GM19397 (cell line): ENCODE results near the gene EIF2B4.

ENCODE experiments used
- ATAC-seq: cut with Tn5 transposase; IDR thresholded peaks from one replicate; pipeline ENCODE4 v1.9.1; 2021; ENCODE audit warnings: mild to moderate bottlenecking, moderate library complexity; ENCODE audit not compliant: unreplicated experiment

EIF2B4 gene

DNA sequence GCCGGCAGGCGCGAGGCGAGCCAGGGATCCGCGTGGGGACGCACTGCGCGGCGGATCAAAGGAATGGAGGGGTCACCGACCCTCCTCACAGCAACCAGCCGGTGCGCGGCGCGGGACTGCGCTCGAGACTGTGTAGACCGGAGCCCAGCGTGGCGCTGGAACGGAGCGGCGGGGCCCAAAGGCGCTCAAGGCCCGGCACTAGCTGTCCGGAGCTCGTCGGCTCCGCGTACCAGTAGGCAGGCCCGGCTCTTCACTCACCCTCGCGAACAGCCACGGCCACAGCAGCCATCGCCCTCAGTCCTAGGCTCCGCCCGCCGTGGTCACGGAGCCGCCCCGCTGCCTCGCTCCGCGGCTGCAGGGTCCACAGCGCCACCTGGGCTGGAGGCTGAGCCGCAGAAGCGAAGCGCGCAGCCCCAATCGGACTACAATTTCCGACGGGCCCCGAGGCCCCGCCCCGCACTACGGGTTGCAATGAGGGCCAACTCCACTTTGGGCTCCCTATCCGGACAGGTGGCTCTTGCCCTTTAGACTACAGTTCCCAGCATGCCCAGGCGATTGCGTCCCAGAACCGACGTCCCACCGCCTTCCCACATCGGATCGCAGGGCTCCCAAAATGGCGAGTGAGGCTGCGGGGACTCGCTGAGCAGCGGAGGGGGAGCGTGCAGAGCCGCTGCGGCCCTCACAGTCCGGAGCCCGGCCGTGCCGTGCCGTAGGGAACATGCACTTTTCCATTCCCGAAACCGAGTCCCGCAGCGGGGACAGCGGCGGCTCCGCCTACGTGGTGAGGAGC is at the start of gene EIF2B4, which contains the start of gene SNX17:
Gene EIF2B4 (minus strand): TSS at position 313 of the 790 bp plus-strand sequence. CDS start 24 bp downstream, at position 289.
Gene SNX17 (plus strand): TSS at position 591 of the 790 bp plus-strand sequence. CDS start 128 bp downstream, at position 719.
- peak; percentile 89 for ATAC-seq

DNA sequence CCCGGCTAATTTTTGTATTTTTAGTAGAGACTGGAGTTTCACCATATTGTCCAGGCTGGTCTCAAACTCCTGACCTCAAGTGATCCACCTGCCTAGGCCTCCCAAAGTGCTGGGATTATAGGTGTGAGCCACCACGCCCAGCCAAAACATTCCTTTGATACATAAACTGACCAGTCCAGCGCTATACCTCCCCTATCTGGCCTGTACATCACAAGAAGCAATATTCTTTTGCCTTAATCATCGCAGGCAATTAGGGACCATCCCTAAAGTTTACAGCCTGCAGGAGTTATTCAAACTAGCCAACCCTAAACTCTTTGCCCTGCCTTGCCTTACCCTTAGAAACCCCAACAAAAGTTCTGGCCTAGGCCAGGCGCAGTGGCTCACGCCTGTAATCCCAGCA is 46.0 kb upstream of the EIF2B4 start:
- ATAC-seq: no peak

DNA sequence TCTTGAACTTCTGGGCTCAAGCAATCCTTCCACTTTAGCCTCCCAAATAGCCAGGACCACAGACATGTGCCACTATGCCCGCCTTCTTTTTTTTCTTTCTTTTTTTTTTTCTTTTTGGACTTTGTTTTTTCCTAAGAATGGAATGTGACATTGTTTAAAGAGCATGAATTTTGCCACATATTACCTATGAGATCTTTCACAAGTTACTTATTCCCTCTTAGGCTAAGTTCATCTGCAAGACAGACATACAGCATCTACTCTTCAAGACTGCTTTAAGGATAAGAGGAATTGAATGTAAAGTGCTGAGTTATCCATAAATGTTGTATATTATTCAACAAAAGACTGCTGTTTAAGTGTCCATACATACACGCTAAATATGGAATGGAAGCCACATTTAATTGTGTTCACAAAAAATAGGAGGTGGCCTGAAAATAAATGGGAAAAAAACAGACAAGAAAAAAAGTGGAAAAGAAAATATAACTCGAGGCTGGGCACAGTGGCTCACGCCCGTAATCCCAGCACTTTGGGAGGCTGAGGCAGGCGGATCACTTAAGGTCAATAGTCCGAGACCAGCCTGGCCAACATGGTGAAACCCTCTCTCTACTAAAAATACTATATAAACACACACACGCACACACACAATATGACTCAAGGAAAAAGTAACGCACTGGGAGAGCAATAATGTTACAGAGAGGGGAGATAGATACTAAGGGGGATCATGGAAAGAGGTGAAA is 42.4 kb upstream of the EIF2B4 start:
- no peak for ATAC-seq

- ATAC-seq: peak; percentile 97
Measured at GRCh38 chr2:27409321-27410073, 39.4 kb upstream of the EIF2B4 start, which contains the start of gene PPM1G. TSS of gene PPM1G (minus strand) at chr2:27409591. CDS start at chr2:27409422, 169 bp downstream.

DNA sequence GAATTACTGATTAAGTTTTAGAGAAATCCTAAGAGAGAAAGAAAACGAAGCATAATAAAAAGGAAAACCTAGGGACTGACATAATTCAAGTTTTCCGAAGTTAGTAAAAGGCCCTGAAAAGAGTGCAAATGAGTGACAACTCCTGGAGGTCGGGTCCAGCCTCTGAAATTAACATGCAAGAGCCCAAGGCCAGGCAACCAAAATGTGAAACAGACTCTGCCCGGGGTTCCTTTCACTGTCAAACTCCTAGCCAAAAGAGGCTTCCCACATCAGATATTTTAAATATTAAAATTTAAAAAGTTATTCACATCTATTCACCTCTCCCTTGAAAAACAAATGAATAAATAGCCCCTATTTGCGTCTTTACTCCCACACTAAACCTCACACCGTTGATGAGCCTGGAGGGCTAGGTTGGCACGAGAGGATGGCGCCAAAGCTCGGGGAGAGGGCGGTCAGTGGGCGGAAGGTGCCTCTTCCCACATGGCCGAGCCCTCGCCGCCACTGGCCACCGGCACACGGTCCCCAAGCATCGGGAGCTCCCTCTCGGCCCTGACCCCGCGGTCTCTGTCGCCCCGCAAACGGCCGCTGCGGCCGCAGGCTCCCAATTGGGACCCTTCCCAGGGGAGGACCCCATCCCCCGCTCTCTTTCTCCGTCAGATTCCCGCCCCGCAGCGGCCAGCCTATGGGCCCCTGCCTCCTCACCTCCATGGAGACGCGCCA is 38.6 kb upstream of the EIF2B4 start:
- peak; percentile 15 for ATAC-seq

DNA sequence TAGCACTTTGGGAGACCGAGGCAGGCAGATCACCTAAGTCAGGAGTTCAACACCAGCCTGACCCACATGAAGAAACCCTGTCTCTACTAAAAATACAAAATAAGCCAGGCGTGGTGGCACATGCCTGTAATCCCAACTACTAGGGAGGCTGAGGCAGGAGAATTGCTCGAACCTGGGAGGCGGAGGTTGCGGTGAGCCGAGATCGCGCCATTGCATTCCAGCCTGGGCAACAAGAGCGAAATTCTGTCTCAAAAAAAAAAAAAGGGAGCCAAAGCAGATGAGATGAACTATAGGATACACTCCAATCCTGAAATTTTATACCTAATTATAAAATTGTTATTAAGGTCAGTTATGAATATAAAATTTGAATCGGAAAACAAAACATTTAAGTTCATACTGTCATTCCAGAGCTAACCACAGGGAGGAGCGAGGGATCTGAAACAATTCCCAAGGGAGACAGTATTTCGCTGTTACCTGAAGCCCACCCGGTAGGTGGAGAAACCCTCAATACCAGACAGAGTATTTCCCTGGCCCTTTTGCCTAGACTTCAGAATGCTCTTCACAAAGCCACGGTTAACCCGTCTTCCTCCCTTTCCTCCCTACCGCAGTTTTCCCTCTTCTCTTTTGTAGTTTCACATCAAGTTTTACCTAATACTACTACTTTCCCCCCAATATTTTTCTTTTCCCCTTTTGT is 37.8 kb upstream of the EIF2B4 start:
- ATAC-seq: no peak

DNA sequence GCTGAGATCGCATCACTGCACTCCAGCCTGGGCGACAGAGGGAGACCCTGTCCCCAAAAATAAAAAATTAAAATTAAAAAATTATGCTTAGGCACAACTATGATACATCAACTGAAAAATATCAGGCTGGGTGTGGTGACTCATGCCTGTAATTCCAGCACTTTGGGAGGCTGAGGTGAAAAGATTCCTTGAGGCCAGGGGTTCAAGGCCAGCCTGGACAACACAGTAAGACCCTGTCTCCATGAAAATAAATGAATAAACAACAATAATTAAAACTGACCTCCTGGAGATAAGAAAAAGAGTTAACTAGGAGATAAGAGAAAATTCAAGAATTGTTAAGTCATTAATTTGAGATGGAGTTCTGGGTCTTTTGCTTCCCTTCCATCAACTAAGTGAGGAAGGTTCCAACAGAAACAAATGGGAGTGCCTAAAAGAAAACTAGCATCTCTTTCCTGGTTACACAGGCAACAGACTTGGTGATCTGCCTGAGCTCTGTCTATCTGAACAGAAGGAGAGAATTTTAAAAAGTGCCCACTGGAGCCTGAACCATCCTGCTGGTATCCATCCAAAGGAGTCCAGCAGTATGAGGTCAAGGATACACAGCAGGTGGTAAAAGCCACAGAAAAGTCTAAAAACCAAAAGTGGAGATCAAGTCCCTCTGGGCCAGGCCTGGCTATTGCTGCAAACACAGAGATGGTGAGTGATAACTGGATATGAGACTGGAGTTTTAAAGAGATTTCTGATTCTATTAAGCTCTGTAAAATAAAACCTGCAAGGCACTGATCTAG is 30.4 kb upstream of the EIF2B4 start:
- no peak for ATAC-seq

GRCh38 chr2:27398962-27399361 is 28.8 kb upstream of the EIF2B4 start:
- ATAC-seq: no peak

GRCh38 chr2:27393225-27393624 is 23.1 kb upstream of the EIF2B4 start:
- ATAC-seq: no peak

GRCh38 chr2:27390822-27391679 is 20.9 kb upstream of the EIF2B4 start:
- ATAC-seq: no peak

- no peak for ATAC-seq
Measured at GRCh38 chr2:27381577-27382181, 11.5 kb upstream of the EIF2B4 start.

- peak; percentile 86 for ATAC-seq
Measured at GRCh38 chr2:27380626-27381545, 10.7 kb upstream of the EIF2B4 start, which contains the start of gene ZNF513. TSS of gene ZNF513 (minus strand) at chr2:27380734. CDS start at chr2:27380526, 208 bp downstream.

DNA sequence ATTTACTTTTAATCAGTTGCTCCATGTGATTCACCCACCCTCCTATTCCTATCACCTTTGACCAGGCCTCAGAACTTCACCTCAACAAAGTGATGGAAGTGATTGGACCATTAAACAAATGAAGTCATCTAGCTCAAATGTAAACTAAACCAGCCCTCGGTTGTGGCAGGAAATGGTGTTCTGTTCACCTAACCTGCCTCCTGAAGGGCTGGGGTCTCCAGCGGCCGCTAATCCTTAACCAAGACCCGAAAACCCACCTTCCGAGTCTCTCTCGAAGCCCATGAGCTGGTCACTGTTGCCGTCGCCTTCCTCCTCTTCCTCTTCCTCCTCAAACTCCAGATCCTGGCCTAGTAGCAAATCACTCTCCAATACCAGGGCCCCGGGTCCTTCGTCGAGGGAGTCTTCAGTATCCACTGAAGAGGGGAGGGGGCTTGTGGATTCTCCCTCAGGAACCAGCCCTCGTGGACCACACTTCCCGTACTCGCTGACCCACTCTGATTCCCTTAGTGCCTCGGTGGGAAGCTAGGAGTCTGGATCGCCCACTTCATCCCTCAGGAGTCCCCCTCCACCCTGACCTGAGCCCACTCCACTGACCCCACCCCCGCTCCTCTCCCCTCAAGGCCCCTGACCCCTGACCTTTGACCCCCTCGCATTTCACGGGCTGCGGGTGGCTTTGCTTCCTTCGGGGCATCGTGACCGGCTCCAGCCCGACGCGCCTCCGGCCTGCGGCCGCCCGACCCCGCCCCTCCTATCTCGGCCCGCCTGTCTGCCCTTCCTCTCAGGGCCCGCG is 9.9 kb upstream of the EIF2B4 start:
- no peak for ATAC-seq

GRCh38 chr2:27379383-27379835 is 9.3 kb upstream of the EIF2B4 start:
- ATAC-seq: no peak

DNA sequence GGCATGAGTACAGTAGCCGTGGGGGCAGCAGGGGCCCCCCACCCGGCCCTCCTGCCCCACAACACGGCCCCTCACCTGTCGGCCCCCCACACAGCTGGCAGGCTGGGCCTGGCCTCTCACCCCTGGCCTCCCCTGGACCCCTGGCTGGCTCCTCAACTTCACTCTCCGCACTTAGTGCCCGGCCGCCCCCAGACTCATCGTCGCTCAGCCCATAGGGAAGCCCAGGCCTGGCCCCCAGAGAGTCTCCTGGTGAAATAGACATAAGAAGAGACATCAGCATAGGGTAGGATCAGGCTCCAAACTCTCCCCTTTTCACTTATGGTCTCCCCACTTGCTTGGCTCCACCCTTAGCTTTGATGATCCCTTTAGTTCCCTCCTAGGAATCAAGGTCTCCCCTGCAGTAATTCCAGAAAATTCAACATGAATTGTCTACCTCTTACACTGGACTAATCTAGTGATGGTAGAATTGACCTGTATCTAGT is 8.7 kb upstream of the EIF2B4 start:
- ATAC-seq: no peak
